IMR-90 (cell line): Measurements from ENCODE around the gene TMEM269. TPM values are rescaled to one million over a fixed set of nuclear protein-coding genes. Genes with fewer than 3 reads are reported as not detected.

ENCODE experiments used
- ATAC-seq: fragments of 200-7000 bp; cut with Tn5 transposase; 2 replicates; pipeline ENCODE4 v1.9.1; 2020; ENCODE audit warnings: low read depth, mild to moderate bottlenecking, moderate library complexity
- BruUV-seq: library from RNA; stranded (reverse); fragments of 400-500 nt; replicated peaks from 2 replicates; lab custom pipeline; 2021; lab: Mats Ljungman, UMichigan
- CTCF ChIA-PET: fragments of 300-600 bp; formaldehyde crosslinking; extraction: SDS; loops from one replicate; lab custom pipeline; 2021; ENCODE audit warnings: antibody characterized with exemption; lab: Yijun Ruan, JAX
- POLR2A ChIA-PET: fragments of 300-600 bp; sonication (Branson Sonifier 250); formaldehyde crosslinking; loops from one replicate; lab custom pipeline; 2022; ENCODE audit warnings: antibody characterized with exemption; ENCODE audit not compliant: unreplicated experiment; lab: Charles Lee
- DNase-seq: peaks from one replicate; pipeline ENCODE4 v3.0.0; 2013
- H2AFZ ChIP-seq: replicated peaks from 2 replicates; pipeline ENCODE3; 2013; ENCODE audit warnings: low read length, mild to moderate bottlenecking; ENCODE audit not compliant: poor library complexity
- H2AK5ac ChIP-seq: 2 replicates; pipeline ENCODE4 v1.6.1; 2013; ENCODE audit warnings: low read depth, low read length, inconsistent platforms
- H2AK9ac ChIP-seq: replicated peaks from 2 replicates; pipeline ENCODE3; 2013; ENCODE audit warnings: mild to moderate bottlenecking, low read depth, low read length, moderate library complexity; ENCODE audit not compliant: poor library complexity
- H2BK120ac ChIP-seq: 2 replicates; pipeline ENCODE4 v1.6.1; 2013; ENCODE audit warnings: low read depth, low read length, inconsistent platforms
- H2BK15ac ChIP-seq: 3 replicates; pipeline ENCODE4 v1.6.1; 2013; ENCODE audit warnings: low read depth, low read length, inconsistent platforms
- H2BK20ac ChIP-seq: 2 replicates; pipeline ENCODE4 v1.6.1; 2013; ENCODE audit warnings: low read depth, mild to moderate bottlenecking, inconsistent platforms, low read length, moderate library complexity
- H2BK5ac ChIP-seq: 2 replicates; pipeline ENCODE4 v1.6.1; 2013; ENCODE audit warnings: mild to moderate bottlenecking, low read depth, low read length, inconsistent platforms; ENCODE audit not compliant: poor library complexity, severe bottlenecking
- H3K14ac ChIP-seq: replicated peaks from 2 replicates; pipeline ENCODE4 v1.6.1; 2013; ENCODE audit warnings: low read depth, low read length, inconsistent platforms
- H3K18ac ChIP-seq: 2 replicates; pipeline ENCODE4 v1.6.1; 2013; ENCODE audit warnings: low read depth, low read length, control low read depth
- H3K23ac ChIP-seq: 2 replicates; pipeline ENCODE4 v1.6.1; 2013; ENCODE audit warnings: low read depth, low read length, inconsistent platforms
- H3K27ac ChIP-seq: 2 replicates; pipeline ENCODE4 v1.5.1; 2013; ENCODE audit warnings: mild to moderate bottlenecking, control low read depth, low read length; ENCODE audit not compliant: insufficient read depth
- H3K27me3 ChIP-seq: 2 replicates; pipeline ENCODE4 v1.6.1; 2013; ENCODE audit warnings: low read length; ENCODE audit not compliant: control insufficient read depth, insufficient read depth
- H3K36me3 ChIP-seq: 2 replicates; pipeline ENCODE4 v1.6.1; 2013; ENCODE audit warnings: low read length, mixed read lengths; ENCODE audit not compliant: control insufficient read depth, insufficient read depth
- H3K4ac ChIP-seq: 2 replicates; pipeline ENCODE4 v1.6.1; 2013; ENCODE audit warnings: low read depth, low read length, inconsistent platforms
- H3K4me1 ChIP-seq: 2 replicates; pipeline ENCODE4 v1.6.1; 2013; ENCODE audit warnings: low read length, mixed read lengths; ENCODE audit not compliant: control insufficient read depth, insufficient read depth
- H3K4me2 ChIP-seq: 2 replicates; pipeline ENCODE4 v1.6.1; 2013; ENCODE audit warnings: low read depth, mild to moderate bottlenecking, control low read depth, low read length, moderate library complexity
- H3K4me3 ChIP-seq: 2 replicates; pipeline ENCODE4 v1.5.1; 2013; ENCODE audit warnings: low read depth, mild to moderate bottlenecking, control low read depth, low read length, moderate library complexity; ENCODE audit not compliant: insufficient read depth
- H3K56ac ChIP-seq: 2 replicates; pipeline ENCODE4 v1.6.1; 2013; ENCODE audit warnings: low read length, inconsistent platforms; ENCODE audit not compliant: insufficient read depth; ENCODE audit errors: extremely low read depth
- H3K79me1 ChIP-seq, 2 experiments: 2 replicates each; pipeline ENCODE4 v1.6.1; 2013; ENCODE audit warnings: low read length in 2 of 2, inconsistent platforms in 1 of 2, low read depth in 1 of 2
- H3K9ac ChIP-seq: 2 replicates; pipeline ENCODE4 v1.6.1; 2013; ENCODE audit warnings: low read depth, low read length, control low read depth
- H3K9me1 ChIP-seq: 2 replicates; pipeline ENCODE4 v1.6.1; 2013; ENCODE audit warnings: low read length, inconsistent platforms; ENCODE audit not compliant: insufficient read depth
- H3K9me3 ChIP-seq: 2 replicates; pipeline ENCODE4 v1.6.1; 2013; ENCODE audit warnings: low read length; ENCODE audit not compliant: control insufficient read depth, insufficient read depth
- H4K20me1 ChIP-seq: 2 replicates; pipeline ENCODE4 v1.6.1; 2013; ENCODE audit warnings: low read length, inconsistent platforms; ENCODE audit not compliant: insufficient read depth
- H4K5ac ChIP-seq: 2 replicates; pipeline ENCODE4 v1.6.1; 2013; ENCODE audit warnings: mild to moderate bottlenecking, low read depth, low read length, control low read depth
- H4K8ac ChIP-seq, 2 experiments: 2 replicates each; pipeline ENCODE4 v1.6.1; 2013; ENCODE audit warnings: low read depth in 2 of 2, low read length in 2 of 2, control low read depth in 1 of 2, inconsistent platforms in 1 of 2
- H4K91ac ChIP-seq: 2 replicates; pipeline ENCODE4 v1.6.1; 2013; ENCODE audit warnings: low read depth, low read length, inconsistent platforms; ENCODE audit not compliant: insufficient read depth
- CHD1 ChIP-seq: IDR thresholded peaks from 2 replicates; pipeline ENCODE4 v1.6.1; 2012; ENCODE audit warnings: low read depth, low read length, improper control_type of control experiment
- ELK1 ChIP-seq: fragments of 150-350 bp; IDR thresholded peaks from 2 replicates; pipeline ENCODE4 v1.6.1; 2016; ENCODE audit warnings: low read depth, mild to moderate bottlenecking, low read length, moderate library complexity, borderline replicate concordance
- MAZ ChIP-seq: IDR thresholded peaks from 2 replicates; pipeline ENCODE4 v1.6.1; 2012; ENCODE audit warnings: low read depth, mild to moderate bottlenecking, low read length, improper control_type of control experiment, moderate library complexity, borderline replicate concordance
- MXI1 ChIP-seq: IDR thresholded peaks from 2 replicates; pipeline ENCODE4 v1.6.1; 2012; ENCODE audit warnings: low read depth, mild to moderate bottlenecking, low read length, moderate library complexity, borderline replicate concordance
- RAD21 ChIP-seq: IDR thresholded peaks from 2 replicates; pipeline ENCODE4 v1.6.1; 2012; ENCODE audit warnings: low read length, improper control_type of control experiment
- RCOR1 ChIP-seq: IDR thresholded peaks from 2 replicates; pipeline ENCODE4 v1.6.1; 2012; ENCODE audit warnings: mild to moderate bottlenecking, low read length, improper control_type of control experiment; ENCODE audit not compliant: insufficient replicate concordance
- SMC3 ChIP-seq: fragments of 150-350 bp; IDR thresholded peaks from 2 replicates; pipeline ENCODE4 v1.6.1; 2016; ENCODE audit warnings: low read depth, mild to moderate bottlenecking, antibody characterized with exemption, low read length, moderate library complexity
- USF2 ChIP-seq: fragments of 150-350 bp; IDR thresholded peaks from 2 replicates; pipeline ENCODE4 v1.6.1; 2017; ENCODE audit warnings: mild to moderate bottlenecking, antibody characterized with exemption, low read length, low read depth
- dilution Hi-C: fragments of 300-500 bp; cut with HindIII; formaldehyde crosslinking; loops from one replicate; pipeline ENCODE4 v1.14.3; 2018; ENCODE audit warnings: low sequenced_read_pairs; ENCODE audit not compliant: unreplicated experiment
- in situ Hi-C: fragments of 300-500 bp; cut with MboI; formaldehyde crosslinking; loops from 3 replicates; pipeline ENCODE4 v1.14.3; 2019; ENCODE audit warnings: low sequenced_read_pairs, inconsistent platforms, mixed read lengths
- intact Hi-C: fragments of 100-400 bp; cut with micrococcal nuclease; formaldehyde crosslinking; loops from 2 replicates; pipeline ENCODE4 v1.10.0; 2022
- polyA plus RNA-seq, 3 experiments: library from polyadenylated mRNA; depleted of rRNA; stranded (reverse); fragments of >200 nt; gene quantifications; 2 replicates each; pipeline ENCODE4 v1.2.3, GENCODE V29; 2012; ENCODE audit warnings: low replicate concordance in 1 of 3
- total RNA-seq: library from RNA; depleted of rRNA; stranded (reverse); fragments of >200 nt; gene quantifications from 2 replicates; pipeline ENCODE4 v1.2.3, GENCODE V29; 2012

Gene TMEM269
- total and polyA plus RNA-seq, 2 of the 4 experiments (the other 2 are of a cell fraction): not detected

GRCh38 chr1:42807056-42807668 lies 22.4 kb downstream of the TMEM269 start:
- Histone ChIP-seq H2BK5ac (no peak overlapping the region), H3K79me1 (peaks cover 0 to 5% of the 10 kb centered on the region in 2 experiments; a peak in 2 of 4 replicates), H2BK120ac (no peak overlapping the region), H2AK5ac (no peak overlapping the region), H3K36me3 (peaks cover 4% of the 10 kb centered on the region), H3K14ac (no peak overlapping the region), H3K4me2 (no peak overlapping the region), H4K5ac (no peak overlapping the region), H3K9me3 (no peaks in the 10 kb centered on the region), H3K4me1 (peaks cover 7% of the 10 kb centered on the region), H3K27ac (no peak overlapping the region), H4K20me1 (no peaks in the 10 kb centered on the region), H4K91ac (no peak overlapping the region), H3K18ac (no peak overlapping the region), H3K9ac (no peak overlapping the region), H4K8ac (no peak overlapping the region), H2BK20ac (no peak overlapping the region), H3K4ac (no peak overlapping the region), H3K9me1 (0 out of 2 replicates have a peak, but pooled peaks cover 5% of the 10 kb centered on the region), H2BK15ac (no peak overlapping the region), H3K56ac (no peak overlapping the region), H2AK9ac (no peak overlapping the region), H2AFZ (no peak overlapping the region), H3K27me3 (no peaks in the 10 kb centered on the region), H3K4me3 (no peak overlapping the region), H3K23ac (no peak overlapping the region)
- no peak for ATAC-seq
- BruUV-seq: no TSS peak
- intact Hi-C loops (no loop called here), in situ Hi-C loops (no loop called here), dilution Hi-C loops (no loop called here)
- no peak for DNase-seq
- TF ChIP-seq RCOR1 (no peak), ELK1 (no peak), CHD1 (no peak), SMC3 (no peak), RAD21 (no peak), MXI1 (no peak), USF2 (no peak), MAZ (no peak)
- CTCF ChIA-PET: interaction anchor here (0.9 to 1.2 kb wide), 2 partner anchors 9 to 16 kb away, joined by 3 to 6 read pairs; no protein-coding TSS in a partner anchor
- POLR2A ChIA-PET: no interaction called here
